Measurements from ENCODE around the gene TSPAN19. TPM values are rescaled to one million over a fixed set of nuclear protein-coding genes. Genes with fewer than 3 reads are reported as not detected.

Gene TSPAN19
- polyA plus RNA-seq, 1 of the 3 experiments (the other 2 are of a cell fraction), result 0.05 TPM

GRCh38 chr12:85065837-85066482 is 29.9 kb upstream of the TSPAN19 start:
- no peak overlapping the region for H3K4me3 ChIP-seq (ENCODE audit: low read depth in 2 of 2, low read length in 1 of 2)
- no peaks in the 10 kb centered on the region for H3K9me2 ChIP-seq
- no peaks in the 10 kb centered on the region for H3K9me3 ChIP-seq
- no peaks in the 10 kb centered on the region for H3K36me3 ChIP-seq (replicated peaks in 1 of 2; ENCODE audit: control insufficient read depth in 1 of 2, insufficient read depth in 2 of 2, low read length in 1 of 2)
- H3K4me2 ChIP-seq, result no peak overlapping the region
- H3K27me3 ChIP-seq (ENCODE audit: insufficient read depth), result no peaks in the 10 kb centered on the region
- DNase-seq, result peak; percentile 7
- CTCF ChIA-PET, result interaction anchor here (0.8 to 2.5 kb wide), 4 partner anchors 8 to 71 kb away, joined by 3 to 21 read pairs (median 4); no protein-coding TSS in a partner anchor
- no peak overlapping the region for H2AFZ ChIP-seq (ENCODE audit: low read depth)
- 79% methylated on average over 3 of the region's 3 CpGs for WGBS (ENCODE audit: low lambda C conversion rate)
- no peaks in the 10 kb centered on the region for H3F3A ChIP-seq (replicated peaks; ENCODE audit: insufficient read depth)
- no peak overlapping the region for H3K9ac ChIP-seq
- H3K4me1 ChIP-seq (ENCODE audit: control insufficient read depth in 1 of 2, insufficient read depth in 2 of 2, low read depth in 1 of 2, low read length in 1 of 2), result peaks cover 0 to 6% of the 10 kb centered on the region in 2 experiments; a peak in 2 of 4 replicates
- H3K27ac ChIP-seq (ENCODE audit: low read depth in 2 of 2, low read length in 1 of 2), result peak overlapping the region in 1 of 2 experiments; percentile 22; a peak in 1 of 4 replicates
- no peaks in the 10 kb centered on the region for H3K79me2 ChIP-seq (ENCODE audit: insufficient read depth)
- POLR2A ChIA-PET, result no interaction called here
- no peaks in the 10 kb centered on the region for H4K20me1 ChIP-seq (ENCODE audit: insufficient read depth)
- TF ChIP-seq MAX (IDR thresholded peaks at IDR 0.05; ENCODE audit: low read depth) (no peak), SMC3 (IDR thresholded peaks at IDR 0.05; ENCODE audit: low read depth, low read length) (no peak), GATA2 (CRISPR knock-in tag; IDR thresholded peaks at IDR 0.05) (peak; percentile 91), POLR2AphosphoS5 (IDR thresholded peaks at IDR 0.05; ENCODE audit: low read depth, low read length) (no peak), EP300 (IDR thresholded peaks at IDR 0.05; ENCODE audit: borderline replicate concordance in 1 of 2, low read depth in 1 of 2, low read length in 1 of 2) (peak in 1 of 2 experiments; percentile 63; a peak in 2 of 4 replicates), REST (IDR thresholded peaks at IDR 0.05; ENCODE audit: low read depth, low read length) (no peak), CTCF (IDR thresholded peaks at IDR 0.05) (no peak), USF2 (IDR thresholded peaks at IDR 0.05; ENCODE audit: borderline replicate concordance, low read depth, low read length) (no peak), TEAD4 (IDR thresholded peaks at IDR 0.05; ENCODE audit: borderline replicate concordance, insufficient read depth) (no peak), ZBTB33 (IDR thresholded peaks at IDR 0.05; ENCODE audit: borderline replicate concordance, low read depth) (no peak), PBX3 (IDR thresholded peaks at IDR 0.05) (no peak), FOSL2 (IDR thresholded peaks at IDR 0.05; ENCODE audit: borderline replicate concordance, low read depth) (no peak), RFX5 (IDR thresholded peaks at IDR 0.05; ENCODE audit: low read length) (no peak), GABPA (IDR thresholded peaks at IDR 0.05; ENCODE audit: low read depth) (no peak), FOXJ3 (CRISPR knock-in tag; IDR thresholded peaks at IDR 0.05) (no peak), IRF3 (IDR thresholded peaks at IDR 0.05; ENCODE audit: low read depth, low read length) (no peak), RXRA (IDR thresholded peaks at IDR 0.05; ENCODE audit: borderline replicate concordance, low read depth) (no peak), USF1 (IDR thresholded peaks at IDR 0.05; ENCODE audit: borderline replicate concordance, low read depth) (no peak), RCOR1 (IDR thresholded peaks at IDR 0.05; ENCODE audit: low read length) (peak; percentile 90)

Data from SK-N-SH (cell line).